ENCODE measurements around the gene SH3RF2. TPM values are rescaled to one million over a fixed set of nuclear protein-coding genes. Genes with fewer than 3 reads are reported as not detected.

The SH3RF2 gene
- total and polyA plus RNA-seq, 2 of the 13 experiments (the other 11 are each of a cell fraction or from before 2014, with no cell fraction given), result 2.6 to 3.7 TPM

DNA sequence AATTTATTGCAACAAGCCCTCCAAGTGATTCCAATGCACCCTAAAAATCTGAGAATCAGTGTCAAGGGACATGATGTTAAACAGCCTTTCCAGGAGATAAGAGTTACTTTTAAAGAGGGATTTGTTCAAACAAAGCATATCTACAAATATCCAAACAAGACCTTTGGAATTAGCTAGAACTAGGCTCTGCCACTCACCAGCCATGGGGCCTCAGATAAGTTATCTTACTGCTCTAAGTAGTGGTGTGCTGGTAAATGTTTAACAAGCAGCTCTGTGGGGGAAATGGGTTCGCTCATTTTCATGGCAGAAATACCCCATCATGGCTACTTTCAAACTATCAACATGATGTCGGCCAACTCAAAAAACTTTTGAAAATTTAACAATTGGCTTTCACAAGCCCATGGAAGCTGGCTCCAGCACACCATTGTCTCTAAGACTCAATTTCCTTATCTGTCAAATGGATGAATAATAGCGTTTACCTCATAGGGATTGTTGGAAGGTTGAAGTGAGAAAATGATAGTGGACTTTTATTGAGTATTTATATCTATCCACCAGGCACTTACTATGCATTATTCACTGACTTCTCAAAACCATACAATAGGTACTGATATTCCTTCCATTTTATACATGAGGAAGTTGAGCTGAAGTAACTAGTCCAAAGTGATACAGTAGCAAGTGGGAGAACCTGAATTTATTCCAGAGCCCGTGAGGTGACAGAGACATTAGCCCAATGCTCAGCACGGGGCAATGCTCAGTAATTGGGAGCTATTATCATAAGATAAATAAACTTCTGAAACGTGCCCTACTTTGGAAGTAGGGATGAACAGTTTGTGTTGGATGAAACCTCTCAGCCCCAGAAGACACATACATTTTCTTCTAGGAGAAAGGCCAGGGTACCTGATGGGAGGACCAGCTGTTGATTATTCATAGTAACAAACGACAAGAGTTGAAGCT lies 43.2 kb downstream of the SH3RF2 start (continued):
- TF ChIP-seq SNAPC2 (CRISPR knock-in tag; IDR thresholded peaks at IDR 0.05) (no peak), HNF4A (CRISPR knock-in tag; IDR thresholded peaks at IDR 0.05) (peak; percentile 95), SMAD3 (CRISPR knock-in tag; IDR thresholded peaks at IDR 0.05) (peak; percentile 63; the same call in 1 of the 2 replicates), NR2F2 (IDR thresholded peaks at IDR 0.05; ENCODE audit: borderline replicate concordance, low read depth) (peak; percentile 74; the same call in 1 of the 2 replicates), ISL2 (CRISPR knock-in tag; IDR thresholded peaks at IDR 0.05) (peak; percentile 96), ZSCAN31 (CRISPR knock-in tag; IDR thresholded peaks at IDR 0.05; ENCODE audit: low read depth) (no peak), ZNF878 (CRISPR knock-in tag; IDR thresholded peaks at IDR 0.05) (peak; percentile 80; the same call in 1 of the 2 replicates), ZNF292 (CRISPR knock-in tag; IDR thresholded peaks at IDR 0.05; ENCODE audit: borderline replicate concordance, low read depth) (no peak), ZNF253 (CRISPR knock-in tag; IDR thresholded peaks at IDR 0.05; ENCODE audit: borderline replicate concordance) (no peak), MEF2D (CRISPR knock-in tag; IDR thresholded peaks at IDR 0.05) (peak; percentile 85; the same call in 1 of the 2 replicates), ADNP (CRISPR knock-in tag; IDR thresholded peaks at IDR 0.05) (no peak), ZNF761 (CRISPR knock-in tag; conservative IDR thresholded peaks at IDR 0.05) (0 out of 2 replicates have a peak, but pooled peaks have one; percentile 59), SAP130 (CRISPR knock-in tag; IDR thresholded peaks at IDR 0.05; ENCODE audit: low read depth) (peak; percentile 73), HMG20A (CRISPR knock-in tag; IDR thresholded peaks at IDR 0.05; ENCODE audit: borderline replicate concordance) (peak; percentile 90), ZNF335 (CRISPR knock-in tag; IDR thresholded peaks at IDR 0.05) (0 out of 2 replicates have a peak, but pooled peaks have one; percentile 38), HOXD1 (CRISPR knock-in tag; IDR thresholded peaks at IDR 0.05) (0 out of 2 replicates have a peak, but pooled peaks have one; percentile 36)
- TF ChIP-seq, protein P1, sequence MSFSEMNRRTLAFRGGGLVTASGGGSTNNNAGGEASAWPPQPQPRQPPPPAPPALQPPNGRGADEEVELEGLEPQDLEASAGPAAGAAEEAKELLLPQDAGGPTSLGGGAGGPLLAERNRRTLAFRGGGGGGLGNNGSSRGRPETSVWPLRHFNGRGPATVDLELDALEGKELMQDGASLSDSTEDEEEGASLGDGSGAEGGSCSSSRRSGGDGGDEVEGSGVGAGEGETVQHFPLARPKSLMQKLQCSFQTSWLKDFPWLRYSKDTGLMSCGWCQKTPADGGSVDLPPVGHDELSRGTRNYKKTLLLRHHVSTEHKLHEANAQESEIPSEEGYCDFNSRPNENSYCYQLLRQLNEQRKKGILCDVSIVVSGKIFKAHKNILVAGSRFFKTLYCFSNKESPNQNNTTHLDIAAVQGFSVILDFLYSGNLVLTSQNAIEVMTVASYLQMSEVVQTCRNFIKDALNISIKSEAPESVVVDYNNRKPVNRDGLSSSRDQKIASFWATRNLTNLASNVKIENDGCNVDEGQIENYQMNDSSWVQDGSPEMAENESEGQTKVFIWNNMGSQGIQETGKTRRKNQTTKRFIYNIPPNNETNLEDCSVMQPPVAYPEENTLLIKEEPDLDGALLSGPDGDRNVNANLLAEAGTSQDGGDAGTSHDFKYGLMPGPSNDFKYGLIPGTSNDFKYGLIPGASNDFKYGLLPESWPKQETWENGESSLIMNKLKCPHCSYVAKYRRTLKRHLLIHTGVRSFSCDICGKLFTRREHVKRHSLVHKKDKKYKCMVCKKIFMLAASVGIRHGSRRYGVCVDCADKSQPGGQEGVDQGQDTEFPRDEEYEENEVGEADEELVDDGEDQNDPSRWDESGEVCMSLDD (CRISPR knock-in tag; IDR thresholded peaks at IDR 0.05; ENCODE audit: borderline replicate concordance), result peak; percentile 94
- TF ChIP-seq, protein P2, sequence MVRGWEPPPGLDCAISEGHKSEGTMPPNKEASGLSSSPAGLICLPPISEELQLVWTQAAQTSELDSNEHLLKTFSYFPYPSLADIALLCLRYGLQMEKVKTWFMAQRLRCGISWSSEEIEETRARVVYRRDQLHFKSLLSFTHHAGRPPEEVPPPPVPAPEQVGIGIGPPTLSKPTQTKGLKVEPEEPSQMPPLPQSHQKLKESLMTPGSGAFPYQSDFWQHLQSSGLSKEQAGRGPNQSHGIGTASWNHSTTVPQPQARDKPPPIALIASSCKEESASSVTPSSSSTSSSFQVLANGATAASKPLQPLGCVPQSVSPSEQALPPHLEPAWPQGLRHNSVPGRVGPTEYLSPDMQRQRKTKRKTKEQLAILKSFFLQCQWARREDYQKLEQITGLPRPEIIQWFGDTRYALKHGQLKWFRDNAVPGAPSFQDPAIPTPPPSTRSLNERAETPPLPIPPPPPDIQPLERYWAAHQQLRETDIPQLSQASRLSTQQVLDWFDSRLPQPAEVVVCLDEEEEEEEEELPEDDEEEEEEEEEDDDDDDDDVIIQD (CRISPR knock-in tag; IDR thresholded peaks at IDR 0.05; ENCODE audit: low read depth), result peak; percentile 95; the same call in 1 of the 2 replicates
- TF ChIP-seq, protein P3, sequence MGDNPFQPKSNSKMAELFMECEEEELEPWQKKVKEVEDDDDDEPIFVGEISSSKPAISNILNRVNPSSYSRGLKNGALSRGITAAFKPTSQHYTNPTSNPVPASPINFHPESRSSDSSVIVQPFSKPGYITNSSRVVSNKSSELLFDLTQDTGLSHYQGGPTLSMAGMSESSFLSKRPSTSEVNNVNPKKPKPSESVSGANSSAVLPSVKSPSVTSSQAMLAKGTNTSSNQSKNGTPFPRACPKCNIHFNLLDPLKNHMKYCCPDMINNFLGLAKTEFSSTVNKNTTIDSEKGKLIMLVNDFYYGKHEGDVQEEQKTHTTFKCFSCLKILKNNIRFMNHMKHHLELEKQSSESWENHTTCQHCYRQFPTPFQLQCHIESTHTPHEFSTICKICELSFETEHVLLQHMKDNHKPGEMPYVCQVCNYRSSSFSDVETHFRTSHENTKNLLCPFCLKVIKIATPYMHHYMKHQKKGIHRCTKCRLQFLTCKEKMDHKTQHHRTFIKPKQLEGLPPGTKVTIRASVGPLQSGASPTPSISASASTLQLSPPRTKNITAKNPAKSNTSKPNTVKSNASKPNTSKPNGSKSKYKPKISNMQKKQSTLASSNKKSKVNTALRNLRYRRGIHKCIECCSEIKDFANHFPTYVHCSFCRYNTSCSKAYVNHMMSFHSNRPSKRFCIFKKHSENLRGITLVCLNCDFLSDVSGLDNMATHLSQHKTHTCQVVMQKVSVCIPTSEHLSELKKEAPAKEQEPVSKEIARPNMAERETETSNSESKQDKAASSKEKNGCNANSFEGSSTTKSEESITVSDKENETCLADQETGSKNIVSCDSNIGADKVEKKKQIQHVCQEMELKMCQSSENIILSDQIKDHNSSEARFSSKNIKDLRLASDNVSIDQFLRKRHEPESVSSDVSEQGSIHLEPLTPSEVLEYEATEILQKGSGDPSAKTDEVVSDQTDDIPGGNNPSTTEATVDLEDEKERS (CRISPR knock-in tag; IDR thresholded peaks at IDR 0.05), result no peak
- TF ChIP-seq, protein P4, sequence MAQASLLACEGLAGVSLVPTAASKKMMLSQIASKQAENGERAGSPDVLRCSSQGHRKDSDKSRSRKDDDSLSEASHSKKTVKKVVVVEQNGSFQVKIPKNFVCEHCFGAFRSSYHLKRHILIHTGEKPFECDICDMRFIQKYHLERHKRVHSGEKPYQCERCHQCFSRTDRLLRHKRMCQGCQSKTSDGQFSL (CRISPR knock-in tag; IDR thresholded peaks at IDR 0.05), result peak; percentile 36; the same call in 1 of the 2 replicates
- TF ChIP-seq, protein P5, sequence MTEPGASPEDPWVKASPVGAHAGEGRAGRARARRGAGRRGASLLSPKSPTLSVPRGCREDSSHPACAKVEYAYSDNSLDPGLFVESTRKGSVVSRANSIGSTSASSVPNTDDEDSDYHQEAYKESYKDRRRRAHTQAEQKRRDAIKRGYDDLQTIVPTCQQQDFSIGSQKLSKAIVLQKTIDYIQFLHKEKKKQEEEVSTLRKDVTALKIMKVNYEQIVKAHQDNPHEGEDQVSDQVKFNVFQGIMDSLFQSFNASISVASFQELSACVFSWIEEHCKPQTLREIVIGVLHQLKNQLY (CRISPR knock-in tag; IDR thresholded peaks at IDR 0.05), result peak; percentile 77
